Prostate gland (tissue), 1 donor: ENCODE results near the gene DDX28.

Source experiments
- POLR2A ChIP-seq: fragments of 450-650 bp; IDR thresholded peaks from one replicate; pipeline ENCODE4 v1.6.1; 2016; ENCODE audit warnings: antibody characterized with exemption, mild to moderate bottlenecking
- POLR2AphosphoS5 ChIP-seq: sonication (generic); formaldehyde crosslinking; IDR thresholded peaks from one replicate; pipeline ENCODE4 v1.6.1; 2017; ENCODE audit warnings: antibody characterized with exemption

DNA sequence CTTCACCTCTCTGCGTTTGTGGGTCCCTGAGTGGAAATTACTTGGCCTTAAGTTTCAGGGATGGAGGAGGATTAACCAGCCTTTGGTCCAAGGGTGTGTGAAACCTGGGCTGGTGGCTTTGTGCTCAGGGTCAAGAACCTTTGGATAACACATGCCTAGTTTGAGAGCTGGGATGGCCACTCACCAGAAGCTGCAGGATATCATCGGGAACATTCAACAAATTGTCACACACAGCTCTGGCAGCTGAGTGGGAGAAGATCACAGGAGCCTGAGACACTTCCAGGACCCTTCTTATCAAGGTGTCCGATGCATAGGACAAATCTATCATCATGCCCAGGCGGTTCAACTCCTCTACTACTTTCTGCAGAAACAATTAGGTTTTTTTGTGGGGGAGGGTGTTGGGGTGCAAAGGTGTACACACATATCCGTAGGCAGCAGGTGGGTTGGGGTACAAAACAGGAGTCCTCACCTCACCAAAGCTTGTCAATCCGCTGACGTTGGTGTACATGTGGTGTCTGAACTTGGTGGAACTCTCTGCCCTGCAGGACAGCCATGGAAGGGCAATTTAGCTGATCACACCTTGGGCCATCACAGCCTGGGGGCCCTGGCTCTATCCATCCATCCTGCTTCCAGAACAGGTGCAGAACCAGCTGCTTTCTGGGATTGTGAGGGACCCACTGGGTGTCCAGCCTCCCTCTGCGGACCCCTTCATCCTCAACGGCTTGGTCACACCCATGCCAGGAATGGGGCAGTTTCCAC is 45.4 kb downstream of the DDX28 start:
- TF ChIP-seq POLR2AphosphoS5 (no peak), POLR2A (no peak)
